ENCODE results near the gene INO80E.
"Not testable (repeated sequence)": the region's sequence is repeated elsewhere in the genome, so short reads cannot be mapped to it uniquely, and the experiment has no call there.

The INO80E gene, protein sequence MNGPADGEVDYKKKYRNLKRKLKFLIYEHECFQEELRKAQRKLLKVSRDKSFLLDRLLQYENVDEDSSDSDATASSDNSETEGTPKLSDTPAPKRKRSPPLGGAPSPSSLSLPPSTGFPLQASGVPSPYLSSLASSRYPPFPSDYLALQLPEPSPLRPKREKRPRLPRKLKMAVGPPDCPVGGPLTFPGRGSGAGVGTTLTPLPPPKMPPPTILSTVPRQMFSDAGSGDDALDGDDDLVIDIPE

GRCh38 chr16:29995911-29996765 is at the start of gene INO80E:
Gene INO80E (plus strand): TSS chr16:29996241. CDS start chr16:29996311, 70 bp downstream.
- Histone ChIP-seq H3K4me3 (ENCODE audit: low read depth, low read length) (peak within 1 kb of the TSS; percentile 92), H3K4me1 (ENCODE audit: control insufficient read depth, insufficient read depth, low read length, unreplicated experiment) (peaks cover 18% of the 10 kb centered on the region), H2AFZ (ENCODE audit: low read length, unreplicated experiment) (peak within 1 kb of the TSS; percentile 88), H3K79me2 (ENCODE audit: control insufficient read depth, insufficient read depth, low read length, unreplicated experiment) (peaks cover 5% of the 10 kb centered on the region), H3K27ac (ENCODE audit: low read depth, low read length) (peak within 1 kb of the TSS; percentile 81), H3K36me3 (ENCODE audit: insufficient read depth, low read length) (peaks cover 9% of the 10 kb centered on the region; the same call in 1 of the 2 replicates), H3K27me3 (ENCODE audit: insufficient read depth, low read length) (no peaks in the 10 kb centered on the region)

- Histone ChIP-seq H3K27me3 (ENCODE audit: insufficient read depth, low read length) (no peaks in the 10 kb centered on the region), H3K4me3 (ENCODE audit: low read depth, low read length) (no peak overlapping the region), H2AFZ (ENCODE audit: low read length, unreplicated experiment) (no peak overlapping the region), H3K36me3 (ENCODE audit: insufficient read depth, low read length) (no peaks in the 10 kb centered on the region), H3K27ac (ENCODE audit: low read depth, low read length) (no peak overlapping the region), H3K79me2 (ENCODE audit: control insufficient read depth, insufficient read depth, low read length, unreplicated experiment) (no peaks in the 10 kb centered on the region), H3K4me1 (ENCODE audit: control insufficient read depth, insufficient read depth, low read length, unreplicated experiment) (peaks cover 17% of the 10 kb centered on the region)
These were observed 48.1 kb upstream of the INO80E start for GRCh38 chr16:29947897-29948296.

GRCh38 chr16:29950806-29951461 is 45.1 kb upstream of the INO80E start:
- Histone ChIP-seq H3K4me1 (ENCODE audit: control insufficient read depth, insufficient read depth, low read length, unreplicated experiment) (no peaks in the 10 kb centered on the region), H3K27ac (ENCODE audit: low read depth, low read length) (no peak overlapping the region), H3K27me3 (ENCODE audit: insufficient read depth, low read length) (no peaks in the 10 kb centered on the region), H3K79me2 (ENCODE audit: control insufficient read depth, insufficient read depth, low read length, unreplicated experiment) (no peaks in the 10 kb centered on the region), H3K36me3 (ENCODE audit: insufficient read depth, low read length) (no peaks in the 10 kb centered on the region), H3K4me3 (ENCODE audit: low read depth, low read length) (no peak overlapping the region), H2AFZ (ENCODE audit: low read length, unreplicated experiment) (no peak overlapping the region)

- H3K4me3 ChIP-seq (ENCODE audit: low read depth, low read length) = no peak overlapping the region
- no peaks in the 10 kb centered on the region for H3K27me3 ChIP-seq (ENCODE audit: insufficient read depth, low read length)
- no peak overlapping the region for H2AFZ ChIP-seq (ENCODE audit: low read length, unreplicated experiment)
- H3K36me3 ChIP-seq (ENCODE audit: insufficient read depth, low read length) = no peaks in the 10 kb centered on the region
- no peaks in the 10 kb centered on the region for H3K4me1 ChIP-seq (ENCODE audit: control insufficient read depth, insufficient read depth, low read length, unreplicated experiment)
- no peak overlapping the region for H3K27ac ChIP-seq (ENCODE audit: low read depth, low read length)
- no peaks in the 10 kb centered on the region for H3K79me2 ChIP-seq (ENCODE audit: control insufficient read depth, insufficient read depth, low read length, unreplicated experiment)
These were observed 44.2 kb upstream of the INO80E start for GRCh38 chr16:29951625-29952365.

DNA sequence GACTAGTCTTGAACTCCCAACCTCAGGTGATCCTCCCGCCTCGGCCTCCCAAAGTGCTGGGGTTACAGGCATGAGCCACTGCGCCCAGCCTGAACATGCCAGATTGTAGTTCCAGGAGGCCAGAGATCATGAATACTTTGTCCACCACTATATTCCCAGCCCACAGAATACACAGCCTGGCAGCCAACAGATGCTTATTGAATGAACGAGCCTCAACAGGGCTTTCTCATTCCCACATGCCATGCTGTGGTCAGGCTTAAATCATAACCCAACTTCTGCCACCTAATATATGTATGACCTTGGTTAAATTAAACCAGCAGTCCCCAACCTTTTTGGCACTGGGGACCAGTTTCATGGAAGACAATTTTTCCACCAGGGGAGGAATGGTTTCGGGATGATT is 37.3 kb upstream of the INO80E start:
- H3K27ac ChIP-seq (ENCODE audit: low read depth, low read length) = no peak overlapping the region
- H3K27me3 ChIP-seq (ENCODE audit: insufficient read depth, low read length) = no peaks in the 10 kb centered on the region
- no peaks in the 10 kb centered on the region for H3K36me3 ChIP-seq (ENCODE audit: insufficient read depth, low read length)
- H3K4me3 ChIP-seq (ENCODE audit: low read depth, low read length) = no peak overlapping the region
- peaks cover 11% of the 10 kb centered on the region for H3K4me1 ChIP-seq (ENCODE audit: control insufficient read depth, insufficient read depth, low read length, unreplicated experiment)
- no peak overlapping the region for H2AFZ ChIP-seq (ENCODE audit: low read length, unreplicated experiment)
- H3K79me2 ChIP-seq (ENCODE audit: control insufficient read depth, insufficient read depth, low read length, unreplicated experiment) = peaks cover 8% of the 10 kb centered on the region

DNA sequence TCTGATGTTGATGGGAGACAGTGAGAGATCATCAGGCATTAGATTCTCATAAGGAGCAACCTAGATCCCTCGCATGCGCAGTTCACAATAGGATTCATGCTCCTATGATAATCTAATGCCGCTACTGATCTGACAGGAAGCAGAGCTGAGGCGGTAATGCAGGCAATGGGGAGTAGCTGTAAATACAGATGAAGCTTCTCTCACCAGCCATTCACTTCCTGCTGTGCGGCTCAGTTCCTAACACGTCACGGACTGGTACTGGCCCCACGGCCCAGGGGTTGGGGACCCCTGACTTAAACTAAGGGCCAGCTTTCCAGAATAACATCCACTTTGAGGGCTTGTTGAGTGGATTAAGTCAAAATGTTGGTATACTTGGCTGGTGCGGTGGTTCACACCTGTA is 36.7 kb upstream of the INO80E start:
- no peaks in the 10 kb centered on the region for H3K36me3 ChIP-seq (ENCODE audit: insufficient read depth, low read length)
- no peak overlapping the region for H3K27ac ChIP-seq (ENCODE audit: low read depth, low read length)
- H3K4me3 ChIP-seq (ENCODE audit: low read depth, low read length) = no peak overlapping the region
- peaks cover 11% of the 10 kb centered on the region for H3K4me1 ChIP-seq (ENCODE audit: control insufficient read depth, insufficient read depth, low read length, unreplicated experiment)
- H2AFZ ChIP-seq (ENCODE audit: low read length, unreplicated experiment) = no peak overlapping the region
- peaks cover 8% of the 10 kb centered on the region for H3K79me2 ChIP-seq (ENCODE audit: control insufficient read depth, insufficient read depth, low read length, unreplicated experiment)
- H3K27me3 ChIP-seq (ENCODE audit: insufficient read depth, low read length) = no peaks in the 10 kb centered on the region

DNA sequence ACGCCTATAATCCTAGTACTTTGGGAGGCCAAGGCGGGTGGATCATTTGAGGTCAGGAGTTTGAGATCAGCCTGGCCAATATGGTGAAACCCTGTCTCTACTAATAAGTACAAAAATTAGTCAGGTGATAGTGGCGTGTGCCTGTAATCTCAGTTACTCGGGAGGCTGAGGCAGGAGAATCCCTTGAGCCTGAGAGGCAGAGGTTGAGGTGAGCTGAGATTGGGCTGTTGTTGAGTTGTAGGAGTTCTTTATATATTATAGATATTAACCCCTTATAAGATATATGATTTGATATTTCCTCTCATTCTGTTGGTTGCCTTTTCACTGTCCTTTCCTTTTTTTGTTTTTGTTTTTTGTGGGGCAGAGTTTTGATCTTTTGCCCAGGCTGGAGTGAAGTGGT is 36.2 kb upstream of the INO80E start:
- peaks cover 11% of the 10 kb centered on the region for H3K4me1 ChIP-seq (ENCODE audit: control insufficient read depth, insufficient read depth, low read length, unreplicated experiment)
- not testable (repeated sequence) for H3K36me3 ChIP-seq (ENCODE audit: insufficient read depth, low read length); H3K4me3 ChIP-seq (ENCODE audit: low read depth, low read length); H3K27ac ChIP-seq (ENCODE audit: low read depth, low read length); H2AFZ ChIP-seq (ENCODE audit: low read length, unreplicated experiment); H3K79me2 ChIP-seq (ENCODE audit: control insufficient read depth, insufficient read depth, low read length, unreplicated experiment); H3K27me3 ChIP-seq (ENCODE audit: insufficient read depth, low read length)

DNA sequence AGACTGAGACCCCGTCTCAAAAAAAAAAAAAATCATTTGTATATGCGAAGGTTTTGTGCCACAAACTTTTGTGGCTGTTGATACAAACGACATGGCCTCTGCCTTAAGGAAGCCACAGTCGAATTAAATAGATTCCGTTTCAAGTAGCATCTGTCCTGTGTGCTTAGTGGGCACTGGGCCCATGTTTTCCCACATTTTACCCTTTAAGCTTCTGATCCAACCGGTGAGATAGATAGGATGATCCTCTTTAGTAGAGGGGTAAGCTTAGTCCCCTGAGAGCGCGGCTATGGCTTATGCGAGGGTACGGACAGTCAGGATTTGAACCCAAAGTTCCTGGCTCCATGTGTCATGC is 34.9 kb upstream of the INO80E start:
- Histone ChIP-seq H3K36me3 (ENCODE audit: insufficient read depth, low read length) (peaks cover 5% of the 10 kb centered on the region), H3K79me2 (ENCODE audit: control insufficient read depth, insufficient read depth, low read length, unreplicated experiment) (peaks cover 8% of the 10 kb centered on the region), H3K4me1 (ENCODE audit: control insufficient read depth, insufficient read depth, low read length, unreplicated experiment) (peaks cover 11% of the 10 kb centered on the region), H2AFZ (ENCODE audit: low read length, unreplicated experiment) (peak overlapping the region; percentile 64), H3K27me3 (ENCODE audit: insufficient read depth, low read length) (no peaks in the 10 kb centered on the region), H3K27ac (ENCODE audit: low read depth, low read length) (0 out of 2 replicates have a peak overlapping the region, but pooled peaks have one; percentile 80), H3K4me3 (ENCODE audit: low read depth, low read length) (peak overlapping the region; percentile 84)

- H3K27me3 ChIP-seq (ENCODE audit: insufficient read depth, low read length) = no peaks in the 10 kb centered on the region
- H3K27ac ChIP-seq (ENCODE audit: low read depth, low read length) = peak within 1 kb of the TSS; percentile 80
- H3K36me3 ChIP-seq (ENCODE audit: insufficient read depth, low read length) = peaks cover 5% of the 10 kb centered on the region
- peaks cover 11% of the 10 kb centered on the region for H3K4me1 ChIP-seq (ENCODE audit: control insufficient read depth, insufficient read depth, low read length, unreplicated experiment)
- peak within 1 kb of the TSS; percentile 84 for H3K4me3 ChIP-seq (ENCODE audit: low read depth, low read length)
- H3K79me2 ChIP-seq (ENCODE audit: control insufficient read depth, insufficient read depth, low read length, unreplicated experiment) = peaks cover 8% of the 10 kb centered on the region
- peak within 1 kb of the TSS; percentile 90 for H2AFZ ChIP-seq (ENCODE audit: low read length, unreplicated experiment)
These were observed 34.3 kb upstream of the INO80E start, which contains the start of gene TMEM219 for GRCh38 chr16:29961479-29962343. Gene TMEM219 (plus strand): TSS chr16:29962079. CDS start chr16:29963144, 1,065 bp downstream.

Data from ACC112 (cell line).